Measurements from ENCODE around the gene ISOC1.

Gene ISOC1

DNA sequence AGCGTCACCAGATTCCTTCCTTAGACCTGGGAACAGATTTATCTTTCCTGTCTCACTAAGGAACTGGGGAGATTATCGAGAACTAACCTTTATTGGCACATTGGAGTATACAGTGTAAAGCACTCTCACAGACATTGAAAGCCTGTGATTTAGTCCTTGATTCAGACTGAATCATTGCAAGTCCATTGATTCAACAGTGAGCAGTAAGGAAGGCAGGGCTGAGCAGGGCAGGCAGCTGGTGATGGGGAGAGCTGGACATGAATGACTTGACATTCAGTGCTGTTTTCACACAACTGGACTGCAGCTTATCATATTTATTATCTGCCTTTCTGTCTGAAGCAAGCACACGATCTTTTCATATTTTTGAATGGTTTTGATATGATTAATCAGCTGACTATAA is 16.2 kb downstream of the ISOC1 start:
- no peak for TF ChIP-seq CTCF (IDR thresholded peaks at IDR 0.05; ENCODE audit: low read depth, low read length, missing control alignments)
- no peak overlapping the region for H3K4me3 ChIP-seq (ENCODE audit: low read depth, low read length)
- in situ Hi-C loops (cut with HindIII; ENCODE audit: low sequenced_read_pairs): no loop called here
- DNase-seq (ENCODE audit: low read depth): no peak

DNA sequence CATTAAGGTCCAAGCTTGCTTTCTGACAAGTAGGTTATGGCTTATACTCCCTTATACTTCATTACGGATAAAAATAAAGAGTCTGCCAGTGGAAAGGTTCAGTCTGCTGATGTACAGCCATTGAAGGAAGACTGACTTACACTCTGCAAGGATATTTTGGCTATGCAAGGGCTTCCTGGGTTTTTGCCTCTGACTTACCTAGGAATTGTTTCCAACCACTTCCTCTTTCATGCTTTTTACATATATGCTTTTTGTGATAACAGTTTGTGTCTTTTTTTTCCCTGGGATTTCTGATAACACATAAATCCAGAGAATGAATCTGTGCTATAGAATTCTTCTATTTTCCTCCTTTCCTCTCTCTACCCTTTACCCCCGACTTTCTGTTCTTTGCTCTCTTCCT is 16.8 kb downstream of the ISOC1 start:
- in situ Hi-C loops (cut with HindIII; ENCODE audit: low sequenced_read_pairs): no loop called here
- no peak for DNase-seq (ENCODE audit: low read depth)
- TF ChIP-seq CTCF (IDR thresholded peaks at IDR 0.05; ENCODE audit: low read depth, low read length, missing control alignments): no peak
- H3K4me3 ChIP-seq (ENCODE audit: low read depth, low read length): no peak overlapping the region

DNA sequence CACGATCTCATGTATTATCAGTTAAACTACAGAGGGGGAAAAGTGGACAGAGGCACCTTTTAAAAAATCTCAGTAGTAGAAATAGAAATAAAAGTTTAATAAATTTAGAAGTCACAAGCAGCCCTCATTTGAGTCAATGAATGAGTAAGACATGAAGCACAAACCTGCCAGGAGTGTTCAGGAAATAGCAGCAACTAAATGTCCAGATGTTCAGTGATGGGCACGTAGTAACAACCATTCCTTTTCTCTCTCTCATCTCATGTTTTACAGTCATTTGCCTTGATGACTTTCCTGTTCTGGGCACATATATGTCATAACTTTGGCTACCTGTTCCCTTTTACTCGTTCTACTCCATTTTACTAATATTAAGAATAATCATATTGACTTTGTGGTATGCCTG is 17.7 kb downstream of the ISOC1 start:
- H3K4me3 ChIP-seq (ENCODE audit: low read depth, low read length): no peak overlapping the region
- in situ Hi-C loops (cut with HindIII; ENCODE audit: low sequenced_read_pairs): no loop called here
- no peak for TF ChIP-seq CTCF (IDR thresholded peaks at IDR 0.05; ENCODE audit: low read depth, low read length, missing control alignments)
- no peak for DNase-seq (ENCODE audit: low read depth)

DNA sequence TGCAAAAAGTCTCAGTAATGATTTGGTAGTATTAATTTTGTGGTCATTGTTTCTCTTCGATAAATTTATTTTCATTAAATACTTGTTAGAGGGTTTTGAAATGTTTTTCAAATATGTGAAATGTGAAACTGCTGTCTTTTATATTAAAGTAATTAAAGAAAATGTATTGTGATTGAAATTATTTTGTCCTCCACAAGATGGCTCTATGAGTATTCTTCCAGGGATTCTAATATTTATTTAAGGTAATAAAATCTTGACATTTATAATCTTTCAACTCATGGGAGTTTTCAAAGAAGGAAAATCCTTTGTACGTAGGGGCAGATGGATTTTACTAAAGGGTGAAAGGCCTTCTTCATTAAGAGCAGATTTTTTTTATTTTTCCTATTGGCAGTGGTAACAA is 19.3 kb downstream of the ISOC1 start:
- in situ Hi-C loops (cut with HindIII; ENCODE audit: low sequenced_read_pairs): no loop called here
- TF ChIP-seq CTCF (IDR thresholded peaks at IDR 0.05; ENCODE audit: low read depth, low read length, missing control alignments): no peak
- DNase-seq (ENCODE audit: low read depth): no peak
- no peak overlapping the region for H3K4me3 ChIP-seq (ENCODE audit: low read depth, low read length)

DNA sequence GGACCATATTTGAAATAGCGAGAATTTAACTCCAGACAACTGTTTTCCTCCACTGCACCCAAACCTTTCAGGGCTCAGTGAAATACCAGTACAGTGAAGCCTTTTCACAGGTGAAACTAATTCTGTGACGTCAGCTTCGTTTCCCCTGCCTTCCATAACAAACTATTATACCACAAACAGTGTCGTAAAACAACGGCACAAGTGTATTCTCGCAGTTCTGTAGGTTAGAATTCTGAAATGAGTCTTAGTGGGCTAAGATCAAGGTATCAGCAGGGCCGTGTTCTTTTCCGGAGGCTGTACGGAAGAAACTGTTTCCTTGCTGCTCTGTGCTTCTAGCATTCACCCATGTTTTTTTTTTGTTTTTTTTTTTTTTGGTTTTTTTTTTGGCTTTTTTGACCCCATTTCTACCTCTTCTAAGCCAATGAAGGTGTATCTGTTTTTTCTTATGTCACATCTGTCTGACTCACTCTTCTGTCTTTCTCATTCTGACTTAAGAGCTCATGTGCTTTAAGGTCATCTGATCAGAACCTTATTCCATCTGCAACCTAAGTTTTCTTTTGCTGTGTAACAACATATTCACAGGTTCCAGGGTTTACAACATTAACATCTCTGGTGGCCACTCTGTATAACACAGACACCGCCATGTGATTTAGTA is 20.1 kb downstream of the ISOC1 start:
- no peak overlapping the region for H3K4me3 ChIP-seq (ENCODE audit: low read depth, low read length)
- no peak for DNase-seq (ENCODE audit: low read depth)
- in situ Hi-C loops (cut with HindIII; ENCODE audit: low sequenced_read_pairs): no loop called here
- no peak for TF ChIP-seq CTCF (IDR thresholded peaks at IDR 0.05; ENCODE audit: low read depth, low read length, missing control alignments)

GRCh38 chr5:129115680-129116079 is 21.1 kb downstream of the ISOC1 start:
- TF ChIP-seq CTCF (IDR thresholded peaks at IDR 0.05; ENCODE audit: low read depth, low read length, missing control alignments): no peak
- H3K4me3 ChIP-seq (ENCODE audit: low read depth, low read length): no peak overlapping the region
- in situ Hi-C loops (cut with HindIII; ENCODE audit: low sequenced_read_pairs): no loop called here
- no peak for DNase-seq (ENCODE audit: low read depth)
